NCI-H748 (cell line): Measurements from ENCODE around the gene MIPOL1.

Source experiments
- DNase-seq: peaks from one replicate; lab custom pipeline; 2025; ENCODE audit not compliant: unreplicated experiment; lab: John Stamatoyannopoulos, UW

MIPOL1 gene

DNA sequence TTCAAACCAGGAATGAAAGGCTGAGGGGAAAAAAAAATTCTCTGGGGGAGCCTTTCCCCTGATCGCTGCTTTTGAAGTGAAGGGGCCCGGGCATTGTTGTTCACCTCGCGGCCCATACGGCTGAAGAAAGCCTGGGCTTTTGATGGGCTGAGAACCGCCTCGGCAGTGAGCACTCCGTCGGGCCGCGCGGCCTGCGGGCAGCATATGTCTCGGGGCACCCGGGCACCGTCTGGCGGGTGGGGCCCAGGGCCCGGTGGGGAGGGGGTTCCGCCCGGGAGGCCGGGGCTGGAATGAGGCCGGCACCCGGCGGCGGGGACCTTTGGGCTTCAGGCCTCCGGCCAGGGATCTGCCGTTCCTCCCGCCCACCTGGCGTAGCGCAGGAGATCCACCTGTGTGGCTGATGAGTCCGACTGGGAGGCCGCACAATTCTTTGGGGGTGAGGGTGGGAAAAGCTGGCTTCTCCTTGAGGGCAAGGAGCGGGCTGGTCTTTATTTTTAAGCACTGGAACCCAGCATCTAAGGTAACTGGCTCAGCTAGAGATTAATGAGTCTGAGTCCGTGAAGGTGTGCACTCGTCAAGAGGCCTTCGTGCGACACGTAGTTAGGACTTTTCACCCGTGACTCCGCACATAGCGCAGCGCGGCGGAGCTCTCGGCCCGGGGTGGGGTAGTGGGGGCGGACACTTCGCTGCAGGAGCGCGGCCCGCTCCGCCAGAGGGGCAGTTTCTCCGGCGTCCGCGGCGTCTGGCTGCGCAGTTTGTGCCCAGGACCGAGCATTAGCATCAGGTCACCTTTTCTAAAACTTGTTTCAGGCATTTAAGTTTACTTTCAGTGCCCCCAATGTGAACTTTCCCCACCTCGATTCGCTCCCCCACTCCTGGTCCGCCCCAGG, 386.7 kb downstream of the MIPOL1 start:
- peak; percentile 71 for DNase-seq

DNA sequence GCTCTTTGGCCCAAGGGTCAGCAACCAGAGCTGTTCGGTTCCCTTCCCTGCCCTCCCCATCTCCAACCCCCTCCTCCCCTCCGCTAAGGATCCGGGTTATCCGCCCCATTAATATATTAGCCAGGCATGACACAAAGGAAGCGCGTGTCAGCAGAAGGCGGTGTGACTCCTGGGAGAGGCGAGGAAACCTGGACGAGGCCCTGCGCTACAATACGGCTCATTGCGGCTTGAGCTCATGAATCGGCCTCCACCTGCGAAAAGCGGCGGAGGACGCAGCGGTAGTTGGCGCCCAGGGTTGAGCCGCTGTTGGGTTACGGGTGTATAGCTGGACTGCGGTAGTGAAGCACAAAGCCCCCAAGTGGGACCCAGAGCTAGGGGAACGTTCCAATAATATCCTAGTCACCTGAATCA, 387.4 kb downstream of the MIPOL1 start:
- DNase-seq: peak; percentile 81

DNA sequence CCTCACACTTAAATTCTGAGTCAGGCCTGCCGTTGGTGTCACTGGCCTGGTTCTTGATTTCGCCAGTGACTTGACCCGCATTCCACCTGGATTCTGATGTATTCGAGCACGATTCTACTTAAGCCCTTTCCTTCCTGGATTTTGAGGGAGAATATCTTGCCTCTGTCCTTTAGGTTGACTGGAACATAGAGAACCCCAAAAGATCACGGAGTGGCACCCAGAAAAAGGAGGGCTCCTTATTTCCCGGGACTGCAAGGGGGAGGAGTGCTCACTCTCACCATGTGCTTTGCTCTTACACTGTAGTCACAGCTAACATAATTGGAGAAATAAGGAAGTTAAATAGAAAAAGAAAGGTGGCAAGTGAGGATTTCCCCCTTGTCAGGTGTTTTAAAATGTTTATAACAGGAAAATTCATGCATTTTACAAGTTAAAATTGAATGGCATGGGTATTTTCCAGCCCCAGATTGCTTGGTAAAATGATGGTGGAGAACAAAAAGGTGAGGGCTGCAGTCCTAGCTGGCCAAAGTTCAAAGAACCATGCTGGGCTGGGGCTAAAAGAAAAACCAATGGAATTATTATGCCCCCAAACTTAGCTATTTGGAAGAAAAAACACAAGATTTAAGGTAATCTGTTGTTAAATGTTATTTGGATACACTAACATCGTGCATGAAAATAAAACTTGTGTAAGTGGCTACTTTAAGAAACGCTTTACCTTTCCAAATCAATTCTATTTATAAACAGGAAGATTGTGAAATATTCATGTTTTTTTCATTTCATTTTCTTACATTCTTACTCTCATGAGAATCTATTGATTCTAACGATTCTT, 388.4 kb downstream of the MIPOL1 start:
- DNase-seq: peak; percentile 25

GRCh38 chr14:37586797-37587130, 389.0 kb downstream of the MIPOL1 start:
- no peak for DNase-seq

DNA sequence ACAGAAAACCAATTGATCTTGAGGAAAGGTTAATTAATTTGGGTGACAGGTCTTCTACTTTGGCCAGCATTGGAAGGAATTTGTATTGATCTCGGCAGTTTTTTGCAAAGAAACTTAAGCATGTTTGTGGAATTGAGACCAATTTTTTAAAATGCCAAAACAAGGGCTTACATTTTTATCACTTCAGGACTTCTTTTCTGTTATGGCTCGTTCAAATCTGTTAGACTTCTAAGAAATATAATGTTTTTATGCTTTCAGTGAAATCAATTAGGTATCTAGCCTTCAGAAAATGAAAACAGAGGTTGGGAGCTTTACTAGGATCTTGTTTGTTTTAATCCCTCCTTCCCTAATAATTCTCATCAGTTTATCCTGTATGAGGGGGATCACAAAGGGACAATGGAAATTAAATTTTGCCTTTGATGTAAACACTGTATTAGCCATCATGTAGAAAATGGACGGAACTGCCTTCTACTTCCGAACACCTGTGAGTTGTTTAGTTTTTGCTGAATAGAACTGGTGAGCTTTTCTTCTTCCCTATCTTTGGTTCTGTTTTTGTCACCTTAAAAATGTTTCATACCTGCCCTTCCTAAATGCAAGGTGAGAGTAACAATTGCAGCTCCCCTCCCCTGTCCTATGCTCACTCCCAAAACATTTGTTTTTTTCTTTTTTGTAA, 389.5 kb downstream of the MIPOL1 start:
- DNase-seq: peak; percentile 45

GRCh38 chr14:37587881-37588666, 390.3 kb downstream of the MIPOL1 start:
- peak; percentile 89 for DNase-seq

DNA sequence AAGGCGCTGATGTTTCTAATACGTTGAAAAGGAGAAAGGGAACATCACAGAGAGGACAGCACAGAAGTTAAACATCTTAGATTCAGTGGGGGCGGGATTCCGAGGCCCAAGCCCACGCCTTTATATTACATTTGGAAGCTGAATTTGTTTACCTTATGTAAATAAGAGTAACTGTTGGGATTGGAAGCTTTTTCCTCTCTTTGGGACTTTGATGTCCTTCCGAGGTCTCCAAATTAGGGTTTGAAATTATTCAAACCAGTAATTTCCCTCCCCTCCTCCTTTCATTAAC, 390.9 kb downstream of the MIPOL1 start:
- DNase-seq: peak; percentile 93

DNA sequence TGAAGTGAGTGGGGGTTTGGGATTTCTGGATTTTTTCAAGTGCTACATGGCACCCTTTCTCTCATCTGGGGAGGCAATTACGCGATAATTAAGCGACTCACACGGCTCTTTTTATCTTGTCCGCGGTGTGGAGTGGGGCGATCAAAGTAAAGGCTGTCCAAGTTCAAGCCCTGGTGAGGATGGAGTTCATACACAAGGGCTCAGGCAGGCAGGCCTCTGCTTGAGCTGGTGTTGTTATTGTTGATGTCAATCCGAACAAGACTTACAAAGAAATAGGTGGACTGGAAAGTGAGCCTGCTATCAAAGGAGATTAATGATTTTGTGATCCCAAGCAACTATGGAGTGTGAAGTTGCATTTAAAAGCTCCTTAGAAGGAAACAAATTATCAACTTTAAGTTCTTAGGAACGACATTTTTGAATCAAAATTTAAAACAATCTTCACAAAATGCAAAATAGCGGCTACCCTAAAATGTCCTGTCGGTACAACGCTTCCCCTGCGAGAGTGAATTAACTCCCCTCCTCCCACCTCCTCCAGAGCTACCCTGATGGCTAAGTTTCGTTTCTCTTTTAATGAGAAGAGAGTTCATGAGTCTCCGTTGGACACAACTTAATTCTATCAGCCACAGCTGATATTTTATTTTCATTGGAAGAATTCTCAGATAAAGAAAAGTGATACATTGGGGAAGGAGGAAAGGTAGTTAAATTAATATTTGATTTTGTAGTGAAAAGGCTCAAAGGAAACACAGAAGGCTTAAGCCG, 391.4 kb downstream of the MIPOL1 start:
- peak; percentile 93 for DNase-seq

GRCh38 chr14:37589715-37590427, 392.1 kb downstream of the MIPOL1 start:
- DNase-seq: peak; percentile 70

DNA sequence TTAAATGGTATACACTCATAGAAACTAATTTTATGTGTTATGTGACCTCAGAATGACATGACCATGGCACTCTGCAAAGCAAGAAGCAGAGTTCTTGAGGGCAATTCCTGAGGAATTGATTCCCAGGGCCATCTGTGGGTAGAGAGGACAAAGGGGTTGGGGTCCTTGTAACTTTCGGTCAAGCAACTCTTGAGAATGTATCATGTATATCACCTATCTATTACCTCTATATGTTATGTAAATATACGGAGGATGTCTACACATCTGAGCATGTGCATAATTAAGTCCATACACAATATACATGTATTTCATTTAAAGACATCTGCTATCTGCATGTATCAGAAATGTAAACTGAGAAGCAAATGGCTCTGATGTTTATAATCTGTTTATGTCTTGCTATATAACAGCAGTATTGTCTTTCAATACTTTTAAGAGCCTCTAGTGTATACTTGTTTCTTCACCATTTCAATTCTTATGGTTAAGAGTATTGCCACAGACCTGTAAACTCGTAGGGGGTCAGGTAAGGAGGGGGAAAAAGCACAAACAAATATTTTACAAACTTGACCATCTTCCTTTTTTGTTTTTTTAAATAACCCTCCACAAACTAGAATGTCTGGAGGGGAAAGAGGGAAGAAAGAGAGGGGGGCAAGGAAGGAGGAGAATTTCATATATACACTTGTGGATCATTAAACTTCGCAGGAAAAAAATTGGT, 392.8 kb downstream of the MIPOL1 start:
- DNase-seq: peak; percentile 62

DNA sequence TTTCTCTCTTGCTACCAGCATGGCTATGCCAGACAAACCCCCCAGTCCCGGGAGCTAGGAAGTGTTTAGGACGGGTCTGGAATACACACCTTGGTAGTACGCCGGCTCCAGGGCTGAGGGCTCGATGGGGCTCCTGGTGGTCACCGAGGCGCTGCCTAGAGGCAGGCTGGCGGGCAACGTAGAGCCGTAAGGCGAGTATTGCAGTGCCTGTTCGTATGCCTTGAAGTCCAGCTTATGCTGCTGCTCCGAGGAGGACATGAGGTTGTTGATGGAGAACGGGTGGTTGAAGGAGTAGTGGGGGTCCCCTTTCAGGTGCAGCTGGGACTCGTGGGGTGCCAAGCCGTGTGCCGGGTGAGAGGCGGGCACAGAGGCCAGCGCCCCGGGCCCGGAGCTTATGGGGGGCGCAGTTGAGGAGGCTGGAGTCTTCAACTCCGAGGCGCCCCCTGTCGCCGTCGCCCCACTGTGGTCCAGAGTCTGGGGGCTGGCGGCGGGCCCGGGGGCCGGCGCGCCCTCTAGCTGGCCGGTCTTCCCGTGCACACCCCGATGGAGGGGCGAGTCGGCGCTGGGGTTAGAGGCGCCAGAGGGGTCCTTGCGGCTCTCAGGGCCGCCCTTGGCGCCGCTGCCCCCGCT, 393.7 kb downstream of the MIPOL1 start:
- DNase-seq: peak; percentile 89

DNA sequence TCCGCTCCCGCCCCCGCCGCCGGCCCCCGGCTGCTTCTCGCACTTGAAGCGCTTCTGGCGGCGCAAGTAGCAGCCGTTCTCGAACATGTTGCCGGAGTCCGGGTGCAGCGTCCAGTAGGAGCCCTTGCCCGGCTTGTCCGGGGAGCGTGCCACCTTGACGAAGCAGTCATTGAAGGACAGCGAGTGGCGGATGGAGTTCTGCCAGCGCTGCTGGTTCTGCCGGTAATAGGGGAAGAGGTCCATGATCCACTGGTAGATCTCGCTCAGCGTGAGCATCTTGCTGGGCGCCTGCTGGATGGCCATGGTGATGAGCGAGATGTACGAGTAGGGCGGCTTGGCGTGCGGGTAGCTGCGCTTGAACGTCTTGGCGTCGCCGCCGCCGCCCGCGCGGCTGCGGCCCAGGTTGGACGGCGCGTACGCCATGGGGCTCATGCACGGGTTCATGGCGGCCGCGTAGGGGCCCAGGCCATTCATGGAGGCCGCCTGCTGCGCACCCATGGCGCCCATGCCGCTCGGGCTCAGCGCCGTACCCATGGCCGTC, 394.3 kb downstream of the MIPOL1 start:
- DNase-seq: peak; percentile 89

- DNase-seq: peak; percentile 82
These were observed 395.0 kb downstream of the MIPOL1 start for GRCh38 chr14:37592482-37593408.

DNA sequence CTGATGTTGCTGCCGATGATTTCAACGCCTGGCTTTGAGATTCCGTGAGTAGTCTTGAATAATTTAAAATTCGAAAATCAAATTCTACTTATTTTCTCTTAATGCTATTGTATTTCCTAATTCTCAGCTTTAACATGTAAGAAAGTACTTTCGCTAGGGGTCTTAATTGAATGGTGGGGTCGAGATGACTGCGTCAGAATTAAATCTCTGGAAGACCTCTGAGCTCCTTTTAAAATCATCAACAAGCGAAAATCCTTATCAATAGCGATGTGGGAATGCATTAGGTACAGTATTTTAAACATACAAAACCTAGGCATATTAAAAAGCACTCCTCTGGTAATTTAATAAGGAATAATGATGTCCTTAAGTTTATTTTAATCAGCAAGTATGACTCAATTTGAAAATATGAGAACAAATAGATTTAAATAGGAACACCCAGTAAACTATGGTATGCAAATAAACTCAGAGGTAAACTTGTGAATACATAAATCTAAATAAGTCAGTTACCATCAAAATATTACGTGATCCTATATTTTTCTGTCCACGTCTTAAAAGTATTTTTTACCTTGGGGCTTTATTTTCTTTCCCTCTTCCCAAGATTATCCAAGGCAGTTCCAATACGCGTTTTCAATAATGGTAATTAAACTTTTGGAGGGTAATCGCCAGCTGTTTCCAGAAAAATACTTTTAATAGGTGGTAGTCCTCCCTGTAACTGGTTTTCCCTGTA, 395.9 kb downstream of the MIPOL1 start:
- peak; percentile 40 for DNase-seq

- DNase-seq: peak; percentile 93
These were observed 396.7 kb downstream of the MIPOL1 start for GRCh38 chr14:37594238-37594970.
